OCI-LY7 (cell line): Measurements from ENCODE around the gene NCF1. TPM values are rescaled to one million over a fixed set of nuclear protein-coding genes. Genes with fewer than 3 reads are reported as not detected.
A peak's percentile ranks its signal among the peaks of the same experiment; 100 is the strongest.
"Not testable (repeated sequence)": the region's sequence is repeated elsewhere in the genome, so short reads cannot be mapped to it uniquely, and the experiment has no call there.

ENCODE experiments used
- BruUV-seq: library from RNA; stranded (reverse); fragments of 400-500 nt; replicated peaks from 2 replicates; lab custom pipeline; 2021; lab: Mats Ljungman, UMichigan
- CTCF ChIA-PET: fragments of 300-600 bp; sonication (Branson Sonifier 250); formaldehyde crosslinking; loops from one replicate; lab custom pipeline; 2022; ENCODE audit warnings: antibody characterized with exemption; ENCODE audit not compliant: unreplicated experiment; lab: Charles Lee
- POLR2A ChIA-PET: fragments of 300-600 bp; sonication (Branson Sonifier 250); formaldehyde crosslinking; loops from one replicate; lab custom pipeline; 2022; ENCODE audit warnings: antibody characterized with exemption; lab: Charles Lee
- DNase-seq: peaks from one replicate; pipeline ENCODE4 v3.0.0-alpha.2; 2015; ENCODE audit warnings: low spot score
- H2AFZ ChIP-seq: fragments of 200-600 bp; sonication (generic), shearing (Covaris generic); 2 replicates; pipeline ENCODE4 v1.6.1; 2014; ENCODE audit warnings: mild to moderate bottlenecking, antibody characterized with exemption, low read length, moderate library complexity
- H3K27ac ChIP-seq: fragments of 200-600 bp; sonication (generic); 2 replicates; pipeline ENCODE4 v1.5.1; 2014; ENCODE audit warnings: mixed run types, low read depth, mild to moderate bottlenecking, moderate library complexity, low read length, inconsistent platforms; ENCODE audit not compliant: poor library complexity, severe bottlenecking
- H3K36me3 ChIP-seq: fragments of 200-600 bp; sonication (generic); 2 replicates; pipeline ENCODE4 v1.6.1; 2014; ENCODE audit warnings: mild to moderate bottlenecking, antibody characterized with exemption, low read length, moderate library complexity, mixed read lengths; ENCODE audit not compliant: insufficient read depth
- H3K4me1 ChIP-seq: fragments of 200-600 bp; sonication (generic); 2 replicates; pipeline ENCODE4 v1.5.1; 2014; ENCODE audit warnings: mild to moderate bottlenecking, low read length; ENCODE audit not compliant: insufficient read depth, poor library complexity, severe bottlenecking
- H3K4me2 ChIP-seq: fragments of 200-600 bp; sonication (generic); 2 replicates; pipeline ENCODE4 v1.6.1; 2014; ENCODE audit warnings: mild to moderate bottlenecking, low read length
- H3K4me3 ChIP-seq: fragments of 200-600 bp; sonication (generic); 2 replicates; pipeline ENCODE4 v1.5.1; 2014; ENCODE audit warnings: mild to moderate bottlenecking, low read depth, low read length; ENCODE audit not compliant: poor library complexity, severe bottlenecking
- H3K79me2 ChIP-seq: fragments of 200-600 bp; sonication (generic); 2 replicates; pipeline ENCODE4 v1.6.1; 2016; ENCODE audit warnings: low read depth, mild to moderate bottlenecking, low read length, moderate library complexity, mixed read lengths; ENCODE audit not compliant: insufficient read depth
- H3K9me2 ChIP-seq: fragments of 200-600 bp; sonication (generic); 2 replicates; pipeline ENCODE4 v1.6.1; 2016; ENCODE audit warnings: mild to moderate bottlenecking, low read length, mixed read lengths; ENCODE audit not compliant: insufficient read depth
- H3K9me3 ChIP-seq: fragments of 200-600 bp; sonication (generic); 2 replicates; pipeline ENCODE4 v1.6.1; 2014; ENCODE audit warnings: mild to moderate bottlenecking, mixed run types, low read length, mixed read lengths
- H4K20me1 ChIP-seq: fragments of 200-600 bp; sonication (generic); 2 replicates; pipeline ENCODE4 v1.6.1; 2014; ENCODE audit warnings: mild to moderate bottlenecking, antibody characterized with exemption, low read length, moderate library complexity, mixed read lengths; ENCODE audit not compliant: insufficient read depth
- intact Hi-C: fragments of 100-400 bp; cut with micrococcal nuclease; formaldehyde crosslinking; loops from one replicate; pipeline ENCODE4 v1.10.0; 2022; ENCODE audit not compliant: unreplicated experiment
- total RNA-seq, 2 experiments: library from RNA; depleted of rRNA in 1 of 2; stranded (reverse); fragments of >200 nt in 1 of 2; shearing (Covaris generic) in 1 of 2; gene quantifications; 2 replicates each; pipeline ENCODE4 v1.2.3, GENCODE V29; 2014 to 2022

Gene NCF1
- total RNA-seq, 2 experiments from 2014 or later = 31.9 to 100 TPM

GRCh38 chr7:74730186-74730585 is 43.6 kb upstream of the NCF1 start:
- H2AFZ ChIP-seq, DNase-seq, CTCF ChIA-PET, H3K27ac ChIP-seq, intact Hi-C loops, H3K4me2 ChIP-seq, H3K4me3 ChIP-seq, H3K9me3 ChIP-seq, BruUV-seq, H4K20me1 ChIP-seq, H3K4me1 ChIP-seq, H3K79me2 ChIP-seq, H3K9me2 ChIP-seq: not testable (repeated sequence)
- peaks cover 19% of the 10 kb centered on the region for H3K36me3 ChIP-seq
- POLR2A ChIA-PET = interaction anchor here (0.7 kb wide), 1 partner anchor 203 kb away, joined by 5 read pairs; no protein-coding TSS in a partner anchor

- H4K20me1 ChIP-seq, CTCF ChIA-PET: not testable (repeated sequence)
- BruUV-seq = TSS peak; percentile 46
Measured at GRCh38 chr7:74739974-74740703, 33.7 kb upstream of the NCF1 start.

GRCh38 chr7:74743936-74744557 is 29.8 kb upstream of the NCF1 start:
- H3K9me3 ChIP-seq, H3K4me1 ChIP-seq, H3K9me2 ChIP-seq, DNase-seq, H3K79me2 ChIP-seq, H3K36me3 ChIP-seq, H4K20me1 ChIP-seq, POLR2A ChIA-PET, BruUV-seq, H3K4me3 ChIP-seq, CTCF ChIA-PET, H3K4me2 ChIP-seq, intact Hi-C loops, H2AFZ ChIP-seq, H3K27ac ChIP-seq: not testable (repeated sequence)

More at GRCh38 chr7:74739974-74740703, 33.7 kb upstream of the NCF1 start:
- H3K4me2 ChIP-seq, H3K9me3 ChIP-seq, H3K4me3 ChIP-seq, H3K27ac ChIP-seq, intact Hi-C loops, H3K4me1 ChIP-seq, H3K9me2 ChIP-seq, DNase-seq, H3K36me3 ChIP-seq, H3K79me2 ChIP-seq, H2AFZ ChIP-seq, POLR2A ChIA-PET: not testable (repeated sequence)

GRCh38 chr7:74753921-74754482 is 19.8 kb upstream of the NCF1 start:
- intact Hi-C loops, H3K4me2 ChIP-seq, H3K4me3 ChIP-seq, H3K27ac ChIP-seq, H3K4me1 ChIP-seq, CTCF ChIA-PET, H3K79me2 ChIP-seq, H2AFZ ChIP-seq, H4K20me1 ChIP-seq, DNase-seq, H3K36me3 ChIP-seq, POLR2A ChIA-PET, H3K9me3 ChIP-seq, H3K9me2 ChIP-seq, BruUV-seq: not testable (repeated sequence)

- H4K20me1 ChIP-seq, H3K79me2 ChIP-seq, DNase-seq, CTCF ChIA-PET, intact Hi-C loops, BruUV-seq, POLR2A ChIA-PET, H3K4me3 ChIP-seq, H3K36me3 ChIP-seq, H3K9me3 ChIP-seq, H3K9me2 ChIP-seq, H3K4me2 ChIP-seq, H2AFZ ChIP-seq, H3K4me1 ChIP-seq, H3K27ac ChIP-seq: not testable (repeated sequence)
Measured at GRCh38 chr7:74756673-74757072, 17.1 kb upstream of the NCF1 start.

- H3K27ac ChIP-seq, H3K9me2 ChIP-seq, H3K4me2 ChIP-seq, H3K4me3 ChIP-seq, DNase-seq, POLR2A ChIA-PET, CTCF ChIA-PET, H3K4me1 ChIP-seq, H3K36me3 ChIP-seq, BruUV-seq, H3K79me2 ChIP-seq, H2AFZ ChIP-seq, H3K9me3 ChIP-seq, H4K20me1 ChIP-seq, intact Hi-C loops: not testable (repeated sequence)
Measured at GRCh38 chr7:74758268-74758667, 15.5 kb upstream of the NCF1 start.
